ENCODE results near the gene DGKE. TPM values are rescaled to one million over a fixed set of nuclear protein-coding genes. Genes with fewer than 3 reads are reported as not detected.

DGKE gene
- total RNA-seq, 1 experiment from 2014 or later = 8.5 TPM

DNA sequence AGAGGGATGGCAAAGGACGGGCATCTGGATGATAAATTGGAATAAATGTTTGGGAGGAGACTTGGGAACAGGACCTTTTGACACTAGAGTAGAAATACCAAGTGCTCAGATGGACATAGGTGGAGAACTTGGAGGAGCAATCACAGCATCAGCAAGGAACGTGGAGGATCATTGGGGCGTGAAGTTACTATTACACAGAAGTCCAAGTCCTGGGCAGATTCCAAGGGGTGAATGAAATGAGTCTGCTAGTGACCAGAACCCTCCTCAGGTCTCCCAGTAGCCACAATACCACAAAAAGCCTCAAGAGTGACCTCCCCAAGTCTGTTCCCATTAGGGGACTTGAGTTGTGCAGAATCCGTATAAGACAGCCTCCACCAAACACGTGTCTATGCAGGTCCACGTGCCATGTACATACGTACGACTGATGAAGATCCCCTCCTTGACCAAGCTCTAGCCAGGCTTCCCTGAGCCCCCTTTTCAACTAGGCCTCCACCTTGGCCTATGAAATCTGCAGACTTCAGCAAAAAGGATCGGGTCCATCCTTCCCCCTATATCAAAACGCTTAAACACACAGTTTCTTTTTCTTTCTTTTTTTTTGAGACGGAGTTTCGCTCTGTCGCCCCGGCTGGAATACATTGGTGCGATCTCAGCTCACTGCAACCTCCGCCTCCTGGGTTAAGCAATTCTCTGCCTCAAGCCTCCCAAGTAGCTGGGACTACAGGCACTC is 2.4 kb upstream of the DGKE start:
- TF ChIP-seq TCF7 (CRISPR knock-in tag; IDR thresholded peaks at IDR 0.05; ENCODE audit: low read depth) = no peak
- TF ChIP-seq ARID4B (CRISPR knock-in tag; IDR thresholded peaks at IDR 0.05; ENCODE audit: borderline replicate concordance) = no peak
- TF ChIP-seq ATF6 (CRISPR knock-in tag; IDR thresholded peaks at IDR 0.05) = no peak
- TF ChIP-seq, protein P1, sequence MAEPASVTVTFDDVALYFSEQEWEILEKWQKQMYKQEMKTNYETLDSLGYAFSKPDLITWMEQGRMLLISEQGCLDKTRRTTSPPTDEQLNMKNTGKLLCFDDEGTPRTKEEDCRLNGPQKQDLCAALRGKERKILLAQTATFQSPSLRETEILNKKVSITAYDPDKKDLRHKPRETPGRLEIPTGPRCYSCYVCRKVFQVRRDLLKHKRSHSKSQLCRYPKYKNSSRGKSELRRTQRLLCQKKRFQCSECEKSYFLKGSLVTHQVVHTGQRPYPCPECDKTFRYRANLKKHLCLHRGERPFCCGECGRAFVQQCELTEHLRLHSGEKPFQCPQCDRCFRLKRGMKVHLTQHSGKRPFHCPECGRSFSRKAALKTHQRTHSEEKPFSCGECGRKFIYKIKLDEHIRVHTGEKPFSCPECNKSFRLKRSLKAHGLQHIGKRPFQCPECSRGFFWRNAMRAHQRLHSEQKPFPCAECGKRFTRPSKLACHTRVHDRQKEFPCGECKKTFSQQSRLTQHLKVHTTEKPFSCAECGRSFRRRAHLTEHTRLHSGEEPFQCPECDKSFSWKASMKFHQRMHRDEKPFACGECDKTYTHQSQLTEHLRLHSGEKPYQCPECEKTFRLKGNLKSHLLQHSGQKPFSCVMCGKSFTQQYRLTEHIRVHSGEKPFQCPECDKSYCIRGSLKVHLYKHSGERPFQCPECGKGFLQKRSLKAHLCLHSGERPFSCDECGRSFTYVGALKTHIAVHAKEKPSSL (CRISPR knock-in tag; conservative IDR thresholded peaks at IDR 0.05) = no peak
- no peak for TF ChIP-seq NFE2L1 (CRISPR knock-in tag; IDR thresholded peaks at IDR 0.05)
- TF ChIP-seq, protein P2, sequence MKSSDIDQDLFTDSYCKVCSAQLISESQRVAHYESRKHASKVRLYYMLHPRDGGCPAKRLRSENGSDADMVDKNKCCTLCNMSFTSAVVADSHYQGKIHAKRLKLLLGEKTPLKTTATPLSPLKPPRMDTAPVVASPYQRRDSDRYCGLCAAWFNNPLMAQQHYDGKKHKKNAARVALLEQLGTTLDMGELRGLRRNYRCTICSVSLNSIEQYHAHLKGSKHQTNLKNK (CRISPR knock-in tag; IDR thresholded peaks at IDR 0.05) = no peak
- no peak for TF ChIP-seq EMX1 (CRISPR knock-in tag; IDR thresholded peaks at IDR 0.05)
- no peak for TF ChIP-seq CBFB (CRISPR knock-in tag; IDR thresholded peaks at IDR 0.05; ENCODE audit: low read depth)
- TF ChIP-seq SMAD3 (CRISPR knock-in tag; IDR thresholded peaks at IDR 0.05; ENCODE audit: borderline replicate concordance) = no peak
- no peak for TF ChIP-seq USF1 (CRISPR knock-in tag; IDR thresholded peaks at IDR 0.05)
- TF ChIP-seq ESRRA (CRISPR knock-in tag; IDR thresholded peaks at IDR 0.05; ENCODE audit: borderline replicate concordance) = no peak
- TF ChIP-seq MYBL2 (CRISPR knock-in tag; IDR thresholded peaks at IDR 0.05) = no peak
- TF ChIP-seq GRHL2 (CRISPR knock-in tag; IDR thresholded peaks at IDR 0.05; ENCODE audit: insufficient replicate concordance, severe bottlenecking) = no peak
- TF ChIP-seq ZNF317 (CRISPR knock-in tag; IDR thresholded peaks at IDR 0.05; ENCODE audit: borderline replicate concordance, low read depth) = no peak
- no peak for TF ChIP-seq KAT7 (CRISPR knock-in tag; IDR thresholded peaks at IDR 0.05; ENCODE audit: borderline replicate concordance)
- TF ChIP-seq HMGXB4 (CRISPR knock-in tag; IDR thresholded peaks at IDR 0.05) = no peak
- no peak for TF ChIP-seq OVOL2 (CRISPR knock-in tag; IDR thresholded peaks at IDR 0.05; ENCODE audit: borderline replicate concordance)
- no peak for DNase-seq (ENCODE audit: low spot score)
- Mint-ChIP-seq H3K27me3 (ENCODE audit: low read depth) (peaks cover 19% of the 10 kb centered on the region), H3K36me3 (peaks cover 9% of the 10 kb centered on the region), H3K4me1 (peaks cover 35% of the 10 kb centered on the region), H3K4me3 (0 out of 2 replicates have a peak overlapping the region, but pooled peaks have one; percentile 83), H3K27ac (no peak overlapping the region), H3K9me3 (peaks cover 4% of the 10 kb centered on the region; the same call in 1 of the 2 replicates)
- ChIA-PET CTCF (interaction anchor here (4.3 kb wide), 1 partner anchor 11 kb away, joined by 36 read pairs; no protein-coding TSS in a partner anchor), POLR2A (no interaction called here)
- no peak for ATAC-seq

Measured in WTC11 (cell line).